Tibial nerve (tissue), 4 donors: ENCODE data around the gene PRRG1.

Experiments
- CTCF ChIP-seq, 5 experiments: fragments of 200-600 bp in 3 of 5; fragments of 450-650 bp in 2 of 5; sonication (generic) in 3 of 5; IDR thresholded peaks; one replicate each; pipeline ENCODE4 v1.5.1; 2016 to 2019; ENCODE audit warnings: antibody characterized with exemption in 5 of 5, mild to moderate bottlenecking in 3 of 5, moderate library complexity in 2 of 5
- EP300 ChIP-seq, 2 donors: sonication (generic); formaldehyde crosslinking; IDR thresholded peaks; one replicate each; pipeline ENCODE4 v1.6.1; 2017; ENCODE audit warnings: antibody characterized with exemption in 2 of 2, mild to moderate bottlenecking in 1 of 2
- POLR2A ChIP-seq, 2 donors: fragments of 450-650 bp; IDR thresholded peaks; one replicate each; pipeline ENCODE4 v1.6.1; 2017; ENCODE audit warnings: antibody characterized with exemption in 2 of 2, mild to moderate bottlenecking in 2 of 2, moderate library complexity in 2 of 2

GRCh38 chrX:37302569-37302968, 46.6 kb upstream of the PRRG1 start:
- TF ChIP-seq CTCF (IDR thresholded peaks at IDR 0.05) (peak in 3 of 5 experiments; percentile 18 to 27 (median 19)), POLR2A (IDR thresholded peaks at IDR 0.05) (no peak), EP300 (IDR thresholded peaks at IDR 0.05) (no peak)
